GM21825 (cell line): ENCODE measurements around the gene USP17L20.
"Not testable (repeated sequence)": the region's sequence is repeated elsewhere in the genome, so short reads cannot be mapped to it uniquely, and the experiment has no call there.

Experiments used
- ATAC-seq: cut with Tn5 transposase; IDR thresholded peaks from one replicate; pipeline ENCODE4 v1.9.1; 2021; ENCODE audit warnings: mild to moderate bottlenecking, moderate library complexity; ENCODE audit not compliant: unreplicated experiment

The USP17L20 gene

GRCh38 chr4:9257824-9258223, at the start of gene USP17L20:
Gene USP17L20 (plus strand): TSS chr4:9258124. CDS start chr4:9258124, 0 bp downstream.
- ATAC-seq: not testable (repeated sequence)

DNA sequence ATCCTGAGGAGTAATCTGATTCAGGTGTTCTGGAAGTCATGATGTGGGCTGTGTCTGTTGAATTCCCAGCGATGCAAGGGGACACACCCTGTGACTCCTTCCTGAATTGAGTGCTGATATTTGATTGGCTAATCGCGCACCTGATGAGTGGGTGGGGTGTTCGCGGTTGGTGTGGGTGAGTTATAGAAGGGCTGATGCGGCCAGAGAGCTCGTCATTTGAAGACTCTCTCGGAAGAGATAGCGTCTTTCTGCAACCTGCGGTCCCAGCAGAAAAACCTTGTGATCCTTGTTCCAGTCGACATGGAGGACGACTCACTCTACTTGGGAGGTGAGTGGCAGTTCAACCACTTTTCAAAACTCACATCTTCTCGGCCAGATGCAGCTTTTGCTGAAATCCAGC, 47.6 kb upstream of the USP17L20 start, which contains the start of gene USP17L10:
Gene USP17L10 (plus strand): TSS at position 301 of the 400 bp plus-strand sequence. CDS start 0 bp downstream, at position 301.
- not testable (repeated sequence) for ATAC-seq

GRCh38 chr4:9214701-9215100, 43.2 kb upstream of the USP17L20 start:
- ATAC-seq: not testable (repeated sequence)

DNA sequence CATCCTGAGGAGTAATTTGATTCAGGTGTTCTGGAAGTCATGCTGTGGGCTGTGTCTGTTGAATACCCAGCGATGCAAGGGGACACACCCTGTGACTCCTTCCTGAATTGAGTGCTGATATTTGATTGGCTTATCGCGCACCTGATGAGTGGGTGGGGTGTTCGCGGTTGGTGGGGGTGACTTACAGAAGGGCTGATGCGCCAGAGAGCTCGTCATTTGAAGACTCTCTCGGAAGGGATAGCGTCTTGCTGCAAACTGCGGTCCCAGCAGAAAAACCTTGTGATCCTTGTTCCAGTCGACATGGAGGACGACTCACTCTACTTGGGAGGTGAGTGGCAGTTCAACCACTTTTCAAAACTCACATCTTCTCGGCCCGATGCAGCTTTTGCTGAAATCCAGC, 42.8 kb upstream of the USP17L20 start, which contains the start of gene USP17L11:
Gene USP17L11 (plus strand): TSS at position 301 of the 400 bp plus-strand sequence. CDS start 0 bp downstream, at position 301.
- not testable (repeated sequence) for ATAC-seq

- not testable (repeated sequence) for ATAC-seq
These were observed 38.1 kb upstream of the USP17L20 start, which contains the start of gene USP17L12 for GRCh38 chr4:9219852-9220251. Gene USP17L12 (plus strand): TSS chr4:9220152. CDS start chr4:9220152, 0 bp downstream.

DNA sequence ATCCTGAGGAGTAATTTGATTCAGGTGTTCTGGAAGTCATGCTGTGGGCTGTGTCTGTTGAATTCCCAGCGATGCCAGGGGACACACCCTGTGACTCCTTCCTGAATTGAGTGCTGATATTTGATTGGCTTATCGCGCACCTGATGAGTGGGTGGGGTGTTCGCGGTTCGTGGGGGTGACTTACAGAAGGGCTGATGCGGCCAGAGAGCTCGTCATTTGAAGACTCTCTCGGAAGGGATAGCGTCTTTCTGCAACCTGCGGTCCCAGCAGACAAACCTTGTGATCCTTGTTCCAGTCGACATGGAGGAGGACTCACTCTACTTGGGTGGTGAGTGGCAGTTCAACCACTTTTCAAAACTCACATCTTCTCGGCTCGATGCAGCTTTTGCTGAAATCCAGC, 33.3 kb upstream of the USP17L20 start, which contains the start of gene USP17L13:
Gene USP17L13 (plus strand): TSS at position 301 of the 400 bp plus-strand sequence. CDS start 0 bp downstream, at position 301.
- not testable (repeated sequence) for ATAC-seq

DNA sequence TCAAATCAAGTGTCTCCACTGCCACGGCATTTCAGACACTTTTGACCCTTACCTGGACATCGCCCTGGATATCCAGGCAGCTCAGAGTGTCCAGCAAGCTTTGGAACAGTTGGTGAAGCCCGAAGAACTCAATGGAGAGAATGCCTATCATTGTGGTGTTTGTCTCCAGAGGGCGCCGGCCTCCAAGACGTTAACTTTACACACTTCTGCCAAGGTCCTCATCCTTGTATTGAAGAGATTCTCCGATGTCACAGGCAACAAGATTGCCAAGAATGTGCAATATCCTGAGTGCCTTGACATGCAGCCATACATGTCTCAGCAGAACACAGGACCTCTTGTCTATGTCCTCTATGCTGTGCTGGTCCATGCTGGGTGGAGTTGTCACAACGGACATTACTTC, 27.7 kb upstream of the USP17L20 start:
- ATAC-seq: not testable (repeated sequence)

- not testable (repeated sequence) for ATAC-seq
These were observed 23.8 kb upstream of the USP17L20 start, which contains the start of gene USP17L15 for GRCh38 chr4:9234085-9234484. Gene USP17L15 (plus strand): TSS chr4:9234385. CDS start chr4:9234385, 0 bp downstream.

DNA sequence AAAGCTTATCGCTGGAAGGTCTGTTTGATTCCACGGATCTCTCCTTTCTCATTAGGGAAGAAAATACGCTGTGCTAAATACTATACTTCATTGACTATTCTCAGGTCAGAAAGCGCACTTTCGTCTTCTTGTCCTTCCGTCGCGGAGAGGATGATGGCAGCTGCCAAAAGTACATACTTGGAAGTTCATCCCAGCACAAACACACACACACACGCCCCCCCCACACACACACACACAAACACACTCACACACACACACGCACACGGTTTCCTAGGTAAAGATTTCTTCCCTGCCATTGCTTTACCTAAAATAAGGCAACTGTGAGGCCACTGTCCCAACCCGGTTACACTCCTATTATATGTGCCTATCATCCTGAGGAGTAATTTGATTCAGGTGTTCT, 19.5 kb upstream of the USP17L20 start:
- ATAC-seq: not testable (repeated sequence)

- ATAC-seq: not testable (repeated sequence)
These were observed 14.3 kb upstream of the USP17L20 start, which contains the start of gene USP17L17 for GRCh38 chr4:9243579-9243978. Gene USP17L17 (plus strand): TSS chr4:9243879. CDS start chr4:9243879, 0 bp downstream.

DNA sequence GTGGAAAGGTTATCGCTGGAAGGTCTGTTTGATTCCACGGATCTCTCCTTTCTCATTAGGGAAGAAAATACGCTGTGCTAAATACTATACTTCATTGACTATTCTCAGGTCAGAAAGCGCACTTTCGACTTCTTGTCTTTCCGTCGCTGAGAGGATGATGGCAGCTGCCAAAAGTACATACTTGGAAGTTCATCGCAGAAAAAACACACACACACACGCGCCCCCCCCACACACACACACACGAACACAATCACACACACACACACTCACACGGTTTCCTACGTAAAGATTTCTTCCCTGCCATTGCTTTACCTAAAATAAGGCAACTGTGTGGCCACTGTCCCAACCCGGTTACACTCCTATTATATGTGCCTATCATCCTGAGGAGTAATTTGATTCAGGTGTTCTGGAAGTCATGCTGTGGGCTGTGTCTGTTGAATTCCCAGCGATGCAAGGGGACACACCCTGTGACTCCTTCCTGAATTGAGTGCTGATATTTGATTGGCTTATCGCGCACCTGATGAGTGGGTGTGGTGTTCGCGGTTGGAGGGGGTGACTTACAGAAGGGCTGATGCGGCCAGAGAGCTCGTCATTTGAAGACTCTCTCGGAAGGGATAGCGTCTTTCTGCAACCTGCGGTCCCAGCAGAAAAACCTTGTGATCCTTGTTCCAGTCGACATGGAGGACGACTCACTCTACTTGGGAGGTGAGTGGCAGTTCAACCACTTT, 9.8 kb upstream of the USP17L20 start, which contains the start of gene USP17L18:
Gene USP17L18 (plus strand): TSS at position 678 of the 728 bp plus-strand sequence. CDS start 0 bp downstream, at position 678.
- not testable (repeated sequence) for ATAC-seq

DNA sequence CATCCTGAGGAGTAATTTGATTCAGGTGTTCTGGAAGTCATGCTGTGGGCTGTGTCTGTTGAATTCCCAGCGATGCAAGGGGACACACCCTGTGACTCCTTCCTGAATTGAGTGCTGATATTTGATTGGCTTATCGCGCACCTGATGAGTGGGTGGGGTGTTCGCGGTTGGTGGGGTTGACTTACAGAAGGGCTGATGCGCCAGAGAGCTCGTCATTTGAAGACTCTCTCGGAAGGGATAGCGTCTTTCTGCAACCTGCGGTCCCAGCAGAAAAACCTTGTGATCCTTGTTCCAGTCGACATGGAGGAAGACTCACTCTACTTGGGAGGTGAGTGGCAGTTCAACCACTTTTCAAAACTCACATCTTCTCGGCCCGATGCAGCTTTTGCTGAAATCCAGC, 4.8 kb upstream of the USP17L20 start, which contains the start of gene USP17L19:
Gene USP17L19 (plus strand): TSS at position 301 of the 400 bp plus-strand sequence. CDS start 0 bp downstream, at position 301.
- not testable (repeated sequence) for ATAC-seq

GRCh38 chr4:9262572-9262971, 4.6 kb downstream of the USP17L20 start, which contains the start of gene USP17L21:
Gene USP17L21 (plus strand): TSS chr4:9262872. CDS start chr4:9262872, 0 bp downstream.
- ATAC-seq: not testable (repeated sequence)

GRCh38 chr4:9267319-9267718, 9.4 kb downstream of the USP17L20 start, which contains the start of gene USP17L22:
Gene USP17L22 (plus strand): TSS chr4:9267619. CDS start chr4:9267619, 0 bp downstream.
- ATAC-seq: not testable (repeated sequence)

DNA sequence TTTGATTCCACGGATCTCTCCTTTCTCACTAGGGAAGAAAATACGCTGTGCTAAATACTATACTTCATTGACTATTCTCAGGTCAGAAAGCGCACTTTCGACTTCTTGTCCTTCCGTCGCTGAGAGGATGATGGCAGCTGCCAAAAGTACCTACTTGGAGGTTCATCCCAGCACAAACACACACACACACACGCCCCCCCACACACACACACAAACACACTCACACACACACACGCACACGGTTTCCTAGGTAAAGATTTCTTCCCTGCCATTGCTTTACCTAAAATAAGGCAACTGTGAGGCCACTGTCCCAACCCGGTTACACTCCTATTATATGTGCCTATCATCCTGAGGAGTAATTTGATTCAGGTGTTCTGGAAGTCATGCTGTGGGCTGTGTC, 13.8 kb downstream of the USP17L20 start:
- not testable (repeated sequence) for ATAC-seq
